IMR-90 (cell line): ENCODE measurements around the gene CDC34. TPM values are rescaled to one million over a fixed set of nuclear protein-coding genes. Genes with fewer than 3 reads are reported as not detected.
A peak's percentile ranks its signal among the peaks of the same experiment; 100 is the strongest.

Experiments
- ATAC-seq: fragments of 200-7000 bp; cut with Tn5 transposase; 2 replicates; pipeline ENCODE4 v1.9.1; 2020; ENCODE audit warnings: low read depth, mild to moderate bottlenecking, moderate library complexity
- BruUV-seq: library from RNA; stranded (reverse); fragments of 400-500 nt; replicated peaks from 2 replicates; lab custom pipeline; 2021; lab: Mats Ljungman, UMichigan
- CTCF ChIA-PET: fragments of 300-600 bp; formaldehyde crosslinking; extraction: SDS; loops from one replicate; lab custom pipeline; 2021; ENCODE audit warnings: antibody characterized with exemption; lab: Yijun Ruan, JAX
- POLR2A ChIA-PET: fragments of 300-600 bp; sonication (Branson Sonifier 250); formaldehyde crosslinking; loops from one replicate; lab custom pipeline; 2022; ENCODE audit warnings: antibody characterized with exemption; ENCODE audit not compliant: unreplicated experiment; lab: Charles Lee
- DNase-seq: peaks from one replicate; pipeline ENCODE4 v3.0.0; 2013
- H2AFZ ChIP-seq: replicated peaks from 2 replicates; pipeline ENCODE3; 2013; ENCODE audit warnings: low read length, mild to moderate bottlenecking; ENCODE audit not compliant: poor library complexity
- H2AK5ac ChIP-seq: 2 replicates; pipeline ENCODE4 v1.6.1; 2013; ENCODE audit warnings: low read depth, low read length, inconsistent platforms
- H2AK9ac ChIP-seq: replicated peaks from 2 replicates; pipeline ENCODE3; 2013; ENCODE audit warnings: mild to moderate bottlenecking, low read depth, low read length, moderate library complexity; ENCODE audit not compliant: poor library complexity
- H2BK120ac ChIP-seq: 2 replicates; pipeline ENCODE4 v1.6.1; 2013; ENCODE audit warnings: low read depth, low read length, inconsistent platforms
- H2BK15ac ChIP-seq: 3 replicates; pipeline ENCODE4 v1.6.1; 2013; ENCODE audit warnings: low read depth, low read length, inconsistent platforms
- H2BK20ac ChIP-seq: 2 replicates; pipeline ENCODE4 v1.6.1; 2013; ENCODE audit warnings: low read depth, mild to moderate bottlenecking, inconsistent platforms, low read length, moderate library complexity
- H2BK5ac ChIP-seq: 2 replicates; pipeline ENCODE4 v1.6.1; 2013; ENCODE audit warnings: mild to moderate bottlenecking, low read depth, low read length, inconsistent platforms; ENCODE audit not compliant: poor library complexity, severe bottlenecking
- H3K14ac ChIP-seq: replicated peaks from 2 replicates; pipeline ENCODE4 v1.6.1; 2013; ENCODE audit warnings: low read depth, low read length, inconsistent platforms
- H3K18ac ChIP-seq: 2 replicates; pipeline ENCODE4 v1.6.1; 2013; ENCODE audit warnings: low read depth, low read length, control low read depth
- H3K23ac ChIP-seq: 2 replicates; pipeline ENCODE4 v1.6.1; 2013; ENCODE audit warnings: low read depth, low read length, inconsistent platforms
- H3K27ac ChIP-seq: 2 replicates; pipeline ENCODE4 v1.5.1; 2013; ENCODE audit warnings: mild to moderate bottlenecking, control low read depth, low read length; ENCODE audit not compliant: insufficient read depth
- H3K27me3 ChIP-seq: 2 replicates; pipeline ENCODE4 v1.6.1; 2013; ENCODE audit warnings: low read length; ENCODE audit not compliant: control insufficient read depth, insufficient read depth
- H3K36me3 ChIP-seq: 2 replicates; pipeline ENCODE4 v1.6.1; 2013; ENCODE audit warnings: low read length, mixed read lengths; ENCODE audit not compliant: control insufficient read depth, insufficient read depth
- H3K4ac ChIP-seq: 2 replicates; pipeline ENCODE4 v1.6.1; 2013; ENCODE audit warnings: low read depth, low read length, inconsistent platforms
- H3K4me1 ChIP-seq: 2 replicates; pipeline ENCODE4 v1.6.1; 2013; ENCODE audit warnings: low read length, mixed read lengths; ENCODE audit not compliant: control insufficient read depth, insufficient read depth
- H3K4me2 ChIP-seq: 2 replicates; pipeline ENCODE4 v1.6.1; 2013; ENCODE audit warnings: low read depth, mild to moderate bottlenecking, control low read depth, low read length, moderate library complexity
- H3K4me3 ChIP-seq: 2 replicates; pipeline ENCODE4 v1.5.1; 2013; ENCODE audit warnings: low read depth, mild to moderate bottlenecking, control low read depth, low read length, moderate library complexity; ENCODE audit not compliant: insufficient read depth
- H3K56ac ChIP-seq: 2 replicates; pipeline ENCODE4 v1.6.1; 2013; ENCODE audit warnings: low read length, inconsistent platforms; ENCODE audit not compliant: insufficient read depth; ENCODE audit errors: extremely low read depth
- H3K79me1 ChIP-seq, 2 experiments: 2 replicates each; pipeline ENCODE4 v1.6.1; 2013; ENCODE audit warnings: low read length in 2 of 2, inconsistent platforms in 1 of 2, low read depth in 1 of 2
- H3K9ac ChIP-seq: 2 replicates; pipeline ENCODE4 v1.6.1; 2013; ENCODE audit warnings: low read depth, low read length, control low read depth
- H3K9me1 ChIP-seq: 2 replicates; pipeline ENCODE4 v1.6.1; 2013; ENCODE audit warnings: low read length, inconsistent platforms; ENCODE audit not compliant: insufficient read depth
- H3K9me3 ChIP-seq: 2 replicates; pipeline ENCODE4 v1.6.1; 2013; ENCODE audit warnings: low read length; ENCODE audit not compliant: control insufficient read depth, insufficient read depth
- H4K20me1 ChIP-seq: 2 replicates; pipeline ENCODE4 v1.6.1; 2013; ENCODE audit warnings: low read length, inconsistent platforms; ENCODE audit not compliant: insufficient read depth
- H4K5ac ChIP-seq: 2 replicates; pipeline ENCODE4 v1.6.1; 2013; ENCODE audit warnings: mild to moderate bottlenecking, low read depth, low read length, control low read depth
- H4K8ac ChIP-seq, 2 experiments: 2 replicates each; pipeline ENCODE4 v1.6.1; 2013; ENCODE audit warnings: low read depth in 2 of 2, low read length in 2 of 2, control low read depth in 1 of 2, inconsistent platforms in 1 of 2
- H4K91ac ChIP-seq: 2 replicates; pipeline ENCODE4 v1.6.1; 2013; ENCODE audit warnings: low read depth, low read length, inconsistent platforms; ENCODE audit not compliant: insufficient read depth
- WGBS, 2 experiments: methylation state at CpG; one replicate each; pipeline versions ENCODE4 v1.1.5 to v1.1.7; 2013; ENCODE audit warnings: missing lambda C conversion rate in 2 of 2; ENCODE audit not compliant: insufficient read length in 1 of 2; ENCODE audit errors: extremely low coverage in 2 of 2; 5-methylcytosine and 5-hydroxymethylcytosine counted together
- dilution Hi-C: fragments of 300-500 bp; cut with HindIII; formaldehyde crosslinking; loops from one replicate; pipeline ENCODE4 v1.14.3; 2018; ENCODE audit warnings: low sequenced_read_pairs; ENCODE audit not compliant: unreplicated experiment
- in situ Hi-C: fragments of 300-500 bp; cut with MboI; formaldehyde crosslinking; loops from 3 replicates; pipeline ENCODE4 v1.14.3; 2019; ENCODE audit warnings: low sequenced_read_pairs, inconsistent platforms, mixed read lengths
- intact Hi-C: fragments of 100-400 bp; cut with micrococcal nuclease; formaldehyde crosslinking; loops from 2 replicates; pipeline ENCODE4 v1.10.0; 2022
- polyA plus RNA-seq, 3 experiments: library from polyadenylated mRNA; depleted of rRNA; stranded (reverse); fragments of >200 nt; gene quantifications; 2 replicates each; pipeline ENCODE4 v1.2.3, GENCODE V29; 2012; ENCODE audit warnings: low replicate concordance in 1 of 3
- total RNA-seq: library from RNA; depleted of rRNA; stranded (reverse); fragments of >200 nt; gene quantifications from 2 replicates; pipeline ENCODE4 v1.2.3, GENCODE V29; 2012
- TF ChIP-seq, protein P1 (sequence below): fragments of 150-350 bp; IDR thresholded peaks from 2 replicates; pipeline ENCODE4 v1.6.1; 2016; ENCODE audit warnings: low read depth, mild to moderate bottlenecking, low read length, moderate library complexity, borderline replicate concordance

The CDC34 gene
- total and polyA plus RNA-seq, 2 of the 4 experiments (the other 2 are of a cell fraction), result 35.7 to 68.9 TPM

DNA sequence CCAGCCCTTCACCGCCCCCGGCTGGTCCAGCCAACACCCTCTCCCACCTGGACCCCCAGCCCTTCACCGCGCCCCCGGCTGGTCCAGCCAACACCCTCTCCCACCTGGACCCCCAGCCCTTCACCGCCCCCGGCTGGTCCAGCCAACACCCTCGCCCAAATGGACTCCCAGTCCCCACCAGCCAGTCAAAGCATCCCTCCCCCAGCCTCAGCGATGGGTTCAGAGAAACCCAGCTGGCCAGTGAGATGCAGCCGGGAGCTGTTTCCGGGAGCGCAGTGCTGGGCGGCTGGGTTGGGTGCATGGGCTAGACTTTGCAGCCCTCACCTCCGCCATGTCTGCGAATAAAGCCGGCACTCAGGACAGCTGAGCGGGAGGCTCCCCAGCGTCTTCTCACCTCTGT is 6.5 kb upstream of the CDC34 start:
- no peak overlapping the region for H4K5ac ChIP-seq
- no peak overlapping the region for H3K27ac ChIP-seq
- H3K9ac ChIP-seq, result no peak overlapping the region
- BruUV-seq, result no TSS peak
- CTCF ChIA-PET, result interaction anchor here (0.8 kb wide), 1 partner anchor 8 kb away, joined by 3 read pairs; no protein-coding TSS in a partner anchor
- ATAC-seq, result peak; percentile 15
- H3K4ac ChIP-seq, result no peak overlapping the region
- H3K27me3 ChIP-seq, result peaks cover 9% of the 10 kb centered on the region
- H3K36me3 ChIP-seq, result peaks cover under 1% of the 10 kb centered on the region; the same call in 1 of the 2 replicates
- TF ChIP-seq, protein P1, sequence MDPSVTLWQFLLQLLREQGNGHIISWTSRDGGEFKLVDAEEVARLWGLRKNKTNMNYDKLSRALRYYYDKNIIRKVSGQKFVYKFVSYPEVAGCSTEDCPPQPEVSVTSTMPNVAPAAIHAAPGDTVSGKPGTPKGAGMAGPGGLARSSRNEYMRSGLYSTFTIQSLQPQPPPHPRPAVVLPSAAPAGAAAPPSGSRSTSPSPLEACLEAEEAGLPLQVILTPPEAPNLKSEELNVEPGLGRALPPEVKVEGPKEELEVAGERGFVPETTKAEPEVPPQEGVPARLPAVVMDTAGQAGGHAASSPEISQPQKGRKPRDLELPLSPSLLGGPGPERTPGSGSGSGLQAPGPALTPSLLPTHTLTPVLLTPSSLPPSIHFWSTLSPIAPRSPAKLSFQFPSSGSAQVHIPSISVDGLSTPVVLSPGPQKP, result no peak
- H3K56ac ChIP-seq, result no peak overlapping the region
- DNase-seq, result no peak
- no peak overlapping the region for H3K4me3 ChIP-seq
- no peak overlapping the region for H2AK5ac ChIP-seq
- no peak overlapping the region for H3K4me2 ChIP-seq
- H3K4me1 ChIP-seq, result peaks cover 10% of the 10 kb centered on the region
- H3K23ac ChIP-seq, result no peak overlapping the region
- in situ Hi-C loops, result no loop called here
- H4K8ac ChIP-seq, result no peak overlapping the region
- no peaks in the 10 kb centered on the region; the same call in 1 of the 2 replicates for H3K9me1 ChIP-seq
- no peaks in the 10 kb centered on the region for H4K20me1 ChIP-seq
- dilution Hi-C loops, result no loop called here
- peak overlapping the region; percentile 33 for H2AK9ac ChIP-seq
- no peak overlapping the region for H2BK15ac ChIP-seq
- H2BK120ac ChIP-seq, result no peak overlapping the region
- no peaks in the 10 kb centered on the region for H3K79me1 ChIP-seq
- no peak overlapping the region for H3K14ac ChIP-seq
- no peak overlapping the region for H2BK5ac ChIP-seq
- H2AFZ ChIP-seq, result no peak overlapping the region
- no peak overlapping the region for H2BK20ac ChIP-seq
- intact Hi-C loops, result no loop called here
- POLR2A ChIA-PET, result no interaction called here
- H3K9me3 ChIP-seq, result peaks cover 4% of the 10 kb centered on the region
- no peak overlapping the region for H3K18ac ChIP-seq
- no peak overlapping the region for H4K91ac ChIP-seq
- WGBS, 2 experiments, result 70% methylated on average over 9 of the region's 18 CpGs; no CpG with 5 or more reads in 1 of the 2 experiments
